ENCODE measurements around the gene SPON2. TPM values are rescaled to one million over a fixed set of nuclear protein-coding genes. Genes with fewer than 3 reads are reported as not detected.
A peak's percentile ranks its signal among the peaks of the same experiment; 100 is the strongest.

The SPON2 gene
- total RNA-seq, 2 experiments from 2014 or later = 8.4 to 35.3 TPM

GRCh38 chr4:1203026-1203616 lies 30.7 kb upstream of the SPON2 start:
- Histone ChIP-seq H3K9me2 (ENCODE audit: insufficient read depth, low read length) (no peaks in the 10 kb centered on the region), H3K36me3 (ENCODE audit: insufficient read depth, low read length) (peaks cover 13% of the 10 kb centered on the region), H3K27ac (ENCODE audit: low read depth, low read length, poor library complexity, severe bottlenecking) (no peak overlapping the region), H4K20me1 (ENCODE audit: insufficient read depth, low read length) (no peaks in the 10 kb centered on the region), H3K4me1 (ENCODE audit: insufficient read depth, low read length, poor library complexity, severe bottlenecking) (peaks cover 25% of the 10 kb centered on the region), H3K4me3 (ENCODE audit: low read depth, low read length, poor library complexity, severe bottlenecking) (no peak overlapping the region), H3K9me3 (ENCODE audit: low read length) (no peaks in the 10 kb centered on the region), H3K4me2 (ENCODE audit: low read length) (no peak overlapping the region), H3K79me2 (ENCODE audit: insufficient read depth, low read depth, low read length) (no peaks in the 10 kb centered on the region), H2AFZ (ENCODE audit: low read length) (no peak overlapping the region)
- ChIA-PET POLR2A (interaction anchor here (0.6 to 1.2 kb wide), 2 partner anchors 12 to 49 kb away, joined by 3 to 6 read pairs; no protein-coding TSS in a partner anchor), CTCF (ENCODE audit: unreplicated experiment) (no interaction called here)
- intact Hi-C loops (cut with micrococcal nuclease; ENCODE audit: unreplicated experiment) = loop anchor here (5.0 kb wide), 1 partner anchor 44 kb away; the partner anchor contains the start of gene CTBP1
- no peak for DNase-seq (ENCODE audit: low spot score)
- BruUV-seq (replicated peaks) = no TSS peak
- no peak for TF ChIP-seq CTCF (conservative IDR thresholded peaks at IDR 0.05; ENCODE audit: low read length)

- CTCF ChIA-PET (ENCODE audit: unreplicated experiment) = no interaction called here
- Histone ChIP-seq H3K79me2 (ENCODE audit: insufficient read depth, low read depth, low read length) (no peaks in the 10 kb centered on the region), H3K4me1 (ENCODE audit: insufficient read depth, low read length, poor library complexity, severe bottlenecking) (peaks cover 25% of the 10 kb centered on the region), H4K20me1 (ENCODE audit: insufficient read depth, low read length) (no peaks in the 10 kb centered on the region), H3K4me3 (ENCODE audit: low read depth, low read length, poor library complexity, severe bottlenecking) (no peak overlapping the region), H3K27ac (ENCODE audit: low read depth, low read length, poor library complexity, severe bottlenecking) (peak overlapping the region; percentile 36), H2AFZ (ENCODE audit: low read length) (no peak overlapping the region), H3K4me2 (ENCODE audit: low read length) (no peak overlapping the region), H3K9me2 (ENCODE audit: insufficient read depth, low read length) (no peaks in the 10 kb centered on the region), H3K9me3 (ENCODE audit: low read length) (no peaks in the 10 kb centered on the region), H3K36me3 (ENCODE audit: insufficient read depth, low read length) (peaks cover 13% of the 10 kb centered on the region)
- POLR2A ChIA-PET = no interaction called here
- TF ChIP-seq CTCF (conservative IDR thresholded peaks at IDR 0.05; ENCODE audit: low read length) (no peak), EZH2phosphoT487 (IDR thresholded peaks at IDR 0.05; ENCODE audit: borderline replicate concordance, low read depth, low read length) (no peak)
- no peak for DNase-seq (ENCODE audit: low spot score)
- no TSS peak for BruUV-seq (replicated peaks)
- intact Hi-C loops (cut with micrococcal nuclease; ENCODE audit: unreplicated experiment) = loop anchor here (5.0 kb wide), 1 partner anchor 45 kb away; the partner anchor contains the start of gene CTBP1
Observed at GRCh38 chr4:1202526-1203011, 30.2 kb upstream of the SPON2 start.

GRCh38 chr4:1201851-1202525 lies 29.6 kb upstream of the SPON2 start:
- POLR2A ChIA-PET = interaction anchor here (1.4 kb wide), 1 partner anchor 13 kb away, joined by 5 read pairs; no protein-coding TSS in a partner anchor

More at GRCh38 chr4:1201851-1202525, 29.6 kb upstream of the SPON2 start:
- Histone ChIP-seq H3K36me3 (ENCODE audit: insufficient read depth, low read length) (peaks cover 13% of the 10 kb centered on the region), H2AFZ (ENCODE audit: low read length) (peak overlapping the region; percentile 6; the same call in 1 of the 2 replicates), H3K4me3 (ENCODE audit: low read depth, low read length, poor library complexity, severe bottlenecking) (no peak overlapping the region), H3K27ac (ENCODE audit: low read depth, low read length, poor library complexity, severe bottlenecking) (peak overlapping the region; percentile 36), H4K20me1 (ENCODE audit: insufficient read depth, low read length) (no peaks in the 10 kb centered on the region), H3K4me1 (ENCODE audit: insufficient read depth, low read length, poor library complexity, severe bottlenecking) (peaks cover 25% of the 10 kb centered on the region), H3K4me2 (ENCODE audit: low read length) (peak overlapping the region; percentile 53), H3K9me2 (ENCODE audit: insufficient read depth, low read length) (no peaks in the 10 kb centered on the region), H3K9me3 (ENCODE audit: low read length) (no peaks in the 10 kb centered on the region), H3K79me2 (ENCODE audit: insufficient read depth, low read depth, low read length) (no peaks in the 10 kb centered on the region)
- DNase-seq (ENCODE audit: low spot score) = peak; percentile 54
- BruUV-seq (replicated peaks) = no TSS peak
- CTCF ChIA-PET (ENCODE audit: unreplicated experiment) = no interaction called here
- TF ChIP-seq EZH2phosphoT487 (IDR thresholded peaks at IDR 0.05; ENCODE audit: borderline replicate concordance, low read depth, low read length) (no peak), CTCF (conservative IDR thresholded peaks at IDR 0.05; ENCODE audit: low read length) (no peak)
- intact Hi-C loops (cut with micrococcal nuclease; ENCODE audit: unreplicated experiment) = loop anchor here (1.0 to 5.0 kb wide), 3 partner anchors 13 to 45 kb away; partner anchors contain the start of gene CTBP1
